Transverse colon (tissue), 4 donors: ENCODE data around the gene MCAT. TPM values are rescaled to one million over a fixed set of nuclear protein-coding genes. Genes with fewer than 3 reads are reported as not detected.
"Not testable (repeated sequence)": the region's sequence is repeated elsewhere in the genome, so short reads cannot be mapped to it uniquely, and the experiment has no call there.

Source experiments
- DNase-seq: peaks from one replicate; pipeline ENCODE4 v3.0.0-alpha.2; 2019
- H3K27ac ChIP-seq, 4 donors: fragments of 200-600 bp; sonication (generic); 2 replicates each; pipeline ENCODE4 v1.5.1; 2016 to 2018; ENCODE audit warnings: inconsistent platforms in 4 of 4
- H3K27me3 ChIP-seq: fragments of 200-600 bp; sonication (generic); 2 replicates; pipeline ENCODE4 v1.5.1; 2017; ENCODE audit warnings: inconsistent platforms
- H3K36me3 ChIP-seq, 4 donors: fragments of 200-600 bp; sonication (generic); 2 replicates each; pipeline ENCODE4 v1.5.1; 2017 to 2019; ENCODE audit warnings: inconsistent platforms in 4 of 4
- H3K4me1 ChIP-seq, 4 donors: fragments of 200-600 bp; sonication (generic); 2 replicates each; pipeline ENCODE4 v1.5.1; 2017 to 2020; ENCODE audit warnings: inconsistent platforms in 4 of 4
- H3K4me3 ChIP-seq, 4 donors: fragments of 200-600 bp; sonication (generic); 1 replicate in 1 of 4; 2 replicates in 3 of 4; pipeline versions ENCODE4 v1.5.1 to v1.6.1; 2017 to 2019; ENCODE audit warnings: inconsistent platforms in 4 of 4
- H3K9me3 ChIP-seq, 2 donors: fragments of 200-600 bp; sonication (generic); 2 replicates each; pipeline ENCODE4 v1.5.1; 2017 to 2019; ENCODE audit warnings: inconsistent platforms in 2 of 2
- EP300 ChIP-seq: sonication (generic); formaldehyde crosslinking; IDR thresholded peaks from one replicate; pipeline ENCODE4 v1.6.1; 2017; ENCODE audit warnings: antibody characterized with exemption, low read depth
- POLR2A ChIP-seq: fragments of 450-650 bp; IDR thresholded peaks from one replicate; pipeline ENCODE4 v1.6.1; 2016; ENCODE audit warnings: antibody characterized with exemption, mild to moderate bottlenecking, moderate library complexity
- POLR2AphosphoS5 ChIP-seq, 3 donors: sonication (generic); formaldehyde crosslinking; IDR thresholded peaks; one replicate each; pipeline ENCODE4 v1.6.1; 2016; ENCODE audit warnings: antibody characterized with exemption in 3 of 3
- WGBS, 2 donors: methylation state at CpG; one replicate each; pipeline ENCODE4 v1.1.5; 2018; ENCODE audit warnings: low coverage in 1 of 2; 5-methylcytosine and 5-hydroxymethylcytosine counted together
- in situ Hi-C, 4 donors: fragments of 200-750 bp; cut with MboI; loops; one replicate each; pipeline versions ENCODE4 v1.15.0 to v1.15.1; 2017; ENCODE audit warnings: low sequenced_read_pairs in 3 of 4, low pct_ligation_motif_present in 1 of 4, low pct_unique_long_range_greater_than_20kb in 1 of 4
- intact Hi-C: fragments of 100-400 bp; cut with DNase I; formaldehyde crosslinking; loops from one replicate; pipeline ENCODE4 v1.15.1; 2023; ENCODE audit warnings: low total_unique reads
- total RNA-seq, 4 donors: library from RNA; depleted of rRNA; stranded (reverse); fragments of >200 nt; gene quantifications; one replicate each; pipeline ENCODE4 v1.1.0, GENCODE V29; 2016
- TF ChIP-seq, protein P1 (sequence below), 5 experiments: fragments of 200-600 bp in 3 of 5; fragments of 450-650 bp in 2 of 5; sonication (generic) in 3 of 5; IDR thresholded peaks; 1 replicate in 2 of 5; 2 replicates in 3 of 5; pipeline ENCODE4 v1.5.1; 2016 to 2017; ENCODE audit warnings: antibody characterized with exemption in 5 of 5, inconsistent platforms in 3 of 5, mild to moderate bottlenecking in 2 of 5, moderate library complexity in 1 of 5

MCAT gene
- total RNA-seq, 4 donors from 2014 or later: 20.9 to 24.3 (median 22.5) TPM

DNA sequence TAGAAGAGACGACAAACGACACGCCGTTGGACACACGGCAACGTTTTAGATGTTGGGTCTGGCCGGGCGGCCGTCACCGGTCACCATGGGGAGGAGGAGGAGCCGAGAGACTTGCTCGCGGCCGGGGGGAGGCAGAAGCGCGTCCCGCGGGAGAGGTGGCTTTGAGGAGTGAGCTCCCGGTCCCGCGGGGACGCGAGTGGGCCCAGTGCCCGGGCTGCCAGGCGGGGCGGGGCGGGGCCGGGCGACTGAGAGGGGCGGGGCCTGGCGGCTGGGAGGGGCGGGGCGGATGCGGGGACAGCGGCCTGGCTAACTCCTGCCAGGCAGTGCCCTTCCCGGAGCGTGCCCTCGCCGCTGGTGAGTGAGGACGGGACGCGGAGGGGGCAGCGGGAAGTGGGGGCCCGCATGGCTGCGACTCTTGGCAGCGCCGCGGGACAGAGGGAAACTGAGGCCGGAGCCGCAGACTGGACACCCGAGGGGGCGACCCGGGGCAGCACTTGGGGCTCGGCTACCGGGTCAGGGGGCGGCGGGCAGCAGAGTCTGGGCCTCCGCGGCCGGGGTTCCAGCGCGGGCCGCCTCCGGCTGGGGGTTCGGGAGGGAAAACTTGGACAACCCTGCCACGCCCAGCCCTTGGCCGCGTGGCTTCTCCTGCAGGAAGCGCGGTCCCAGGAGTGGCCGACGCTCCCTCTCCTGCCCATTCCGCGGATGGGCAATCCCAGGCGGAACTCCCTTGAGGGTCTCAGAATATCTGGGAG, 8.2 kb upstream of the MCAT start, which contains the start of gene TSPO:
Gene TSPO (plus strand): TSS at position 309 of the 752 bp plus-strand sequence. CDS start 7,680 bp downstream, outside the sequence.
- intact Hi-C loops (no loop called here), in situ Hi-C loops (no loop called here)
- H3K27me3 ChIP-seq: no peaks in the 10 kb centered on the region
- H3K4me3 ChIP-seq: peak within 1 kb of the TSS; percentile 60 to 95 (median 70)
- no peaks in the 10 kb centered on the region for H3K36me3 ChIP-seq
- 3% methylated on average over 64 of the region's 75 CpGs; no CpG with 5 or more reads in 1 of the 2 donors for WGBS, 2 donors
- H3K9me3 ChIP-seq: no peaks in the 10 kb centered on the region
- DNase-seq: peak; percentile 84
- H3K27ac ChIP-seq: peak within 1 kb of the TSS; percentile 90 to 94 (median 94)
- TF ChIP-seq, protein P1, sequence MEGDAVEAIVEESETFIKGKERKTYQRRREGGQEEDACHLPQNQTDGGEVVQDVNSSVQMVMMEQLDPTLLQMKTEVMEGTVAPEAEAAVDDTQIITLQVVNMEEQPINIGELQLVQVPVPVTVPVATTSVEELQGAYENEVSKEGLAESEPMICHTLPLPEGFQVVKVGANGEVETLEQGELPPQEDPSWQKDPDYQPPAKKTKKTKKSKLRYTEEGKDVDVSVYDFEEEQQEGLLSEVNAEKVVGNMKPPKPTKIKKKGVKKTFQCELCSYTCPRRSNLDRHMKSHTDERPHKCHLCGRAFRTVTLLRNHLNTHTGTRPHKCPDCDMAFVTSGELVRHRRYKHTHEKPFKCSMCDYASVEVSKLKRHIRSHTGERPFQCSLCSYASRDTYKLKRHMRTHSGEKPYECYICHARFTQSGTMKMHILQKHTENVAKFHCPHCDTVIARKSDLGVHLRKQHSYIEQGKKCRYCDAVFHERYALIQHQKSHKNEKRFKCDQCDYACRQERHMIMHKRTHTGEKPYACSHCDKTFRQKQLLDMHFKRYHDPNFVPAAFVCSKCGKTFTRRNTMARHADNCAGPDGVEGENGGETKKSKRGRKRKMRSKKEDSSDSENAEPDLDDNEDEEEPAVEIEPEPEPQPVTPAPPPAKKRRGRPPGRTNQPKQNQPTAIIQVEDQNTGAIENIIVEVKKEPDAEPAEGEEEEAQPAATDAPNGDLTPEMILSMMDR (IDR thresholded peaks at IDR 0.05): no peak
- TF ChIP-seq POLR2AphosphoS5 (IDR thresholded peaks at IDR 0.05) (peak; percentile 75 to 85 (median 83)), POLR2A (peak; percentile 62), EP300 (no peak)
- peaks cover 14 to 48% (median 35%) of the 10 kb centered on the region in 4 donors for H3K4me1 ChIP-seq

DNA sequence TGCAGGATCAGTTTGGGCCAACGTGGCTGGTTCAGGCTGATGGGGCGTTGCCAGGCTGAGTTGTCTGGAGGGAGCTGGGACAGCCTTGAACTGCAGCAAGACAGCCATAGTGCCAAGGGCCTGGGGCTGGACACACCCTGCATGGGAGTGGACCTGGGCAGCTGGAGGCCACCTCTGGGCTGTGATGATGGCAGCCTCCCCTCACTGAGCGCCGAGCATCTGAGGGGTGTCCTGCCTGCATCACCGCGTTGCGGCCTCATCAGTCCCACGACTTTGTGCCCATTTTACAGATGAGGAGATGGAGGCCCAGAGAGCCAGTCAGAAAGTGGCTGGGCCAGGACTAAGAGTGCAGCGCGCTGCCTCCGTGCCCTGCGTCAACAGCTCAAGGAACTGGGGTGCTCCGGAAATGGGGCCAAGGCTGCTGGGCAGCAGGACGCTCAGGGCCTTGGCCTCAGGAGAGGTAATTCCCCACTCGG, 7.6 kb upstream of the MCAT start:
- Histone ChIP-seq H3K27ac (peak overlapping the region; percentile 90 to 94 (median 94)), H3K4me3 (peak overlapping the region; percentile 60 to 95 (median 70)), H3K9me3 (no peaks in the 10 kb centered on the region), H3K4me1 (peaks cover 14 to 47% (median 35%) of the 10 kb centered on the region in 4 donors), H3K27me3 (no peaks in the 10 kb centered on the region), H3K36me3 (no peaks in the 10 kb centered on the region)
- WGBS, 2 donors: 51 to 71% methylated on average over 7 to 15 of the region's 15 CpGs
- TF ChIP-seq, protein P1 (IDR thresholded peaks at IDR 0.05): no peak
- TF ChIP-seq POLR2A: no peak
- TF ChIP-seq POLR2AphosphoS5 (IDR thresholded peaks at IDR 0.05): no peak
- no peak for TF ChIP-seq EP300
- intact Hi-C loops (no loop called here), in situ Hi-C loops (no loop called here)
- no peak for DNase-seq

DNA sequence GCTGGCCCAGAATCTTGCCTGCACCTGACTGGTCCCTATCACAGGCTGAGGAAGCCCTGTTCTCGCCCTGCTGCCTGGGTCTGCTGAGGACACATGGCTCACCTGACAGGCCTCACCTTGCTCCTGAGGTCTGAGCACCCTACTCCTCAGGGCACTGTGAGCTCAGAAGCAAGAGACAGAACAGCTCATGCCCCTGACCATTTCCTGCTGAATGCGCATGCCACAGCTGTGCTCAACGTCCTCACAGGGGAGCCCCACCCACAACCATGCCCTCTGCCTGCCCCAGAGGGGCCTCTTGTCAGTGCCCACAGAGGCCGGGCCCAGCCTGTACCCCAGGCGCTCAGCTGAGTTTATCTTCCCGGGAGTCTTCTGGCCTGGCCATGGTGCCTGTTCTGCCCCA, 5.4 kb upstream of the MCAT start:
- Histone ChIP-seq H3K27me3 (no peaks in the 10 kb centered on the region), H3K9me3 (no peaks in the 10 kb centered on the region), H3K36me3 (no peaks in the 10 kb centered on the region), H3K4me3 (no peak overlapping the region), H3K27ac (peak overlapping the region in 2 of 4 donors; percentile 44 to 50), H3K4me1 (peaks cover 9 to 37% (median 25%) of the 10 kb centered on the region in 4 donors)
- in situ Hi-C loops: no loop called here
- peak; percentile 56 for DNase-seq
- intact Hi-C loops: no loop called here
- 46% methylated on average over 5 of the region's 6 CpGs; no CpG with 5 or more reads in 1 of the 2 donors for WGBS, 2 donors
- no peak for TF ChIP-seq POLR2A
- TF ChIP-seq POLR2AphosphoS5 (IDR thresholded peaks at IDR 0.05): no peak
- TF ChIP-seq, protein P1 (IDR thresholded peaks at IDR 0.05): no peak
- no peak for TF ChIP-seq EP300

DNA sequence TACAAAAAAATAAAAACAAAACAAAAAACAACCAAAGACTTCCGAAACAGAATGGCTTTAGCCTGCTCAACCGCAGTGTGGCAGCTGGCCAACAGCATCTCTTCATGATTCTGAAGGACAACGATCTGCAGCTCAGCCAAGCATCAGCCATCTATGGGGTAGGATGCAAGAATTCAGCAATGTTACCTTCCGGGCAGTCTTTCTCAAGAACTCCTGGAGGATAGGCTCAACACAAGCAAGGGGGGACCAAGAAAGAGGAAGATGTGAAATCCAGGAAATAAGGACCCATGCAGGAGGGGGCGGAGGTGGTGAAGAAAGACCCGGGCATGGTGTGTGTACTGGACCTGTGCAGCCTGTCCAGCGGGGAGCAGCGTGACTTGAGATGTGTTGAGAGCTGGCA, 4.6 kb upstream of the MCAT start:
- Histone ChIP-seq H3K27ac (peak overlapping the region in 3 of 4 donors; percentile 14 to 50 (median 41)), H3K9me3 (no peaks in the 10 kb centered on the region), H3K27me3 (no peaks in the 10 kb centered on the region), H3K4me3 (no peak overlapping the region), H3K36me3 (no peaks in the 10 kb centered on the region), H3K4me1 (peaks cover 5 to 35% (median 21%) of the 10 kb centered on the region in 4 donors)
- peak; percentile 55 for DNase-seq
- TF ChIP-seq EP300 (no peak), POLR2AphosphoS5 (IDR thresholded peaks at IDR 0.05) (no peak)
- intact Hi-C loops (loop anchor here (1.0 kb wide), 1 partner anchor 37 kb away; no protein-coding TSS in a partner anchor), in situ Hi-C loops (no loop called here)
- 67 to 71% methylated on average over 6 to 8 of the region's 8 CpGs for WGBS, 2 donors

DNA sequence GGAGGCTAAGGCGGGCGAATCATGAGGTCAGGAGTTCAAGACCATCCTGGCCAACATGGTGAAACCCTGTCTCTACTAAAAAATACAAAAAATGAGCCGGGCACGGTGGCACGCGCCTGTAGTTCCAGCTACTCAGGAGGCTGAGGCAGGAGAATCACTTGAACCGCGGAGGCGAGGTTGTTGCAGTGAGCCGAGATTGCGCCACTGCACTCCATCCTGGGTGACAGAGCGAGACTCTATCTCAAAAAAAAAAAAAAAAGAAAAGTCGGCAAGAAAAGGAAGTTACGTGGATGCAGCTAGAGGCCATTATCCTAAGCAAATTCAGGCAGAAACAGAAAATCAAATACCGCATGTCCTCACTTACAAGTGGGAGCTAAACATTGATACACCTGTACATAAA, 3.1 kb upstream of the MCAT start:
- DNase-seq, H3K27ac ChIP-seq, H3K27me3 ChIP-seq, H3K36me3 ChIP-seq, in situ Hi-C loops, H3K4me3 ChIP-seq, H3K9me3 ChIP-seq, intact Hi-C loops: not testable (repeated sequence)
- 82 to 89% methylated on average over 3 to 15 of the region's 15 CpGs for WGBS, 2 donors
- H3K4me1 ChIP-seq: peaks cover 8 to 34% (median 20%) of the 10 kb centered on the region in 4 donors

DNA sequence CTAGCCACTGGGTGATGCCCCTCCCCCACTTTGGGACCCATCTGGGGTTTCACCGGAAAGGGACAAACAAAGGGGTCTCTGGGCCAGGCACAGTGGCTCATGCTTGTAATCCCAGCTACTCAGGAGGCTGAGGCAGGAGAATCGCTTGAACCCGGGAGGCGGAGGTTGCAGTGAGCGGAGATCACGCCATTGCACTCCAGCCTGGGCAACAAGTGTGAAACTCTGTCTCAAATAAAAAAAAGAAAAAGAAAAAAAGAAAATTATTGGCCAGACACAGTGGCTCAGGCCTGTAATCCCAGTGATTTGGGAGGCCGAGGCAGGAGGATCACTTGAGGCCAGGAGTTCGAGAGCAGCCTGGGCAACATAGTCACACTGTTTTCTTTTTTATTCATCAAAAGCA, 2.2 kb upstream of the MCAT start:
- H3K27ac ChIP-seq, H3K36me3 ChIP-seq, intact Hi-C loops, H3K9me3 ChIP-seq, H3K4me3 ChIP-seq, DNase-seq, H3K27me3 ChIP-seq, in situ Hi-C loops: not testable (repeated sequence)
- 86 to 96% methylated on average over 2 to 8 of the region's 8 CpGs for WGBS, 2 donors
- peaks cover 8 to 26% (median 12%) of the 10 kb centered on the region in 4 donors for H3K4me1 ChIP-seq
